Right lobe of liver (tissue), 4 donors: ENCODE data around the gene POFUT2.

Experiments used
- CTCF ChIP-seq, 4 donors: fragments of 200-600 bp in 3 of 4; fragments of 450-650 bp in 1 of 4; IDR thresholded peaks; one replicate each; pipeline versions ENCODE4 v1.5.1 to v1.8.0; 2016 to 2022; ENCODE audit warnings: antibody characterized with exemption in 4 of 4, mild to moderate bottlenecking in 2 of 4
- POLR2A ChIP-seq: fragments of 450-650 bp; IDR thresholded peaks from one replicate; pipeline ENCODE4 v1.6.1; 2017; ENCODE audit warnings: antibody characterized with exemption, mild to moderate bottlenecking
- donor health status: DM: no; HTN: no; CAD: no.
- donor health status: DM: no; HTN: no; CAD: no.
- donor health status: DM: no; HTN: yes; CAD: no.

GRCh38 chr21:45299864-45300785 is 12.4 kb upstream of the POFUT2 start:
- TF ChIP-seq CTCF (IDR thresholded peaks at IDR 0.05) (no peak), POLR2A (no peak)
